Erythroblast (primary cell): Measurements from ENCODE around the gene IFIT1B.

Source experiments
- GATA1 ChIP-seq: IDR thresholded peaks from 2 replicates; pipeline ENCODE4 v1.6.1; 2011; ENCODE audit warnings: low read depth, mild to moderate bottlenecking, control low read depth, low read length, moderate library complexity
- POLR2A ChIP-seq: IDR thresholded peaks from 2 replicates; pipeline ENCODE4 v1.6.1; 2011; ENCODE audit warnings: mild to moderate bottlenecking, low read length

DNA sequence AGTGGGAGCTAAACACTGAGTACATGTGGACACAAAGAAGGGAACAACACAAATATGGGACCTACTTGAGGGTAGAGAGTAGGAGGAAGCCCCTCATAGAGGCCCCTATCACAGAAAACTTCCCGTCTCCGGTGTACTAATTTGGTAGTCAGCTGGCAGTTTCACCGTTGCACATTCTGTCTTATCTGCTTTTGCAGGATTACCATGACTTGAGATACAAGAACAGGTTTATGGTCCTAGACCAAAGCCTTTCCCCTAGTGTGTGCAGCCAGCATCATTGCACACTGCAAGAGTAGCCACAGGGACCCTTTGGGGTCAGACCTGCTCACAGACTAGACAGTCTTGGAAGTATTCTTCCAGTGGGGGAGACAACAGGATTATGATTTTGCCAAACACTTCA is 5.9 kb upstream of the IFIT1B start:
- TF ChIP-seq POLR2A (no peak), GATA1 (no peak)
